ENCODE results near the gene ZBTB42. TPM values are rescaled to one million over a fixed set of nuclear protein-coding genes. Genes with fewer than 3 reads are reported as not detected.

The ZBTB42 gene
- total RNA-seq, 4 donors from 2014 or later, result 2.4 to 20.8 (median 12.5) TPM

DNA sequence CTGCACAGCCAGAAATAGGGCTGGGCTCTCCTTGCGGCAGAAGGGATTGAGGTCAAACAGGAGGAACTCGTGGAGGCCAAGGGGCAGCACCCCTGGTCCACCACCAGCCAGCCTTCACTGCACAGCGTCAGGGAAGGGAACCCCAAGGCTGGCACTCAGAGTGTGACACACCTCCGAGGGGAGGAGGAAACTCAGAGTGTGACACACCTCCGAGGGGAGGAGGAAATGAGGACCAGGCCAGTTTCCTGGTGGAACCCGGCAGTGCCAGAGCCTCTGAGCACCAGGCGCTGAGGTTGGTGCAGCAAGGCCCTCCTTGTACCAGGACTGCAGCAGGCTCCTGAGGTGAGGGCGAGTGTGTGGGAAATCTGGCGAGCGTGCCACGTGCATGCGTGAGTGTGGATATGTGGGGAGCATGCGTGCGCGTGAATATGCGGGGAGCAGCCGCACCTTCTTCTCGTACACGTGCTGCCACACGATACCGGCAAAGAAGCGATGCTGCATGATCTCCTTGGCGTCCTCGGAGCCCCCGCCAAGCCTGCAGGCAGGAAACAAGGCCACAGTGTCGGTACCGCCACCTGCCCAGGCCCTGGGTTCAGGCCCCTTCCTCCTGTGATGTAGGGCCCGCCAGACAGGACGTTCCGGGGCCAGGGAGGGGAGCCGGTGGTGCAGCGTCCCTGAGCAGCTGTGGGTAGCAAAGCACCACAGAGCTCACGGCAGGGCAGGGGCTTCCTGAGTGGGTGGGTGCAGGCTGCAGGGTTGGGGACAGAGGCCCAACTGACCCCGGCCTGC is 28.8 kb upstream of the ZBTB42 start:
- no peak overlapping the region for H3K27ac ChIP-seq
- intact Hi-C loops (cut with DNase I; ENCODE audit: low total_unique reads) (no loop called here), in situ Hi-C loops (cut with MboI; ENCODE audit: low sequenced_read_pairs in 4 of 4) (no loop called here)
- no peaks in the 10 kb centered on the region for H3K4me1 ChIP-seq
- H3K9me3 ChIP-seq, result no peaks in the 10 kb centered on the region
- no peaks in the 10 kb centered on the region for H3K27me3 ChIP-seq
- TF ChIP-seq, protein P1, sequence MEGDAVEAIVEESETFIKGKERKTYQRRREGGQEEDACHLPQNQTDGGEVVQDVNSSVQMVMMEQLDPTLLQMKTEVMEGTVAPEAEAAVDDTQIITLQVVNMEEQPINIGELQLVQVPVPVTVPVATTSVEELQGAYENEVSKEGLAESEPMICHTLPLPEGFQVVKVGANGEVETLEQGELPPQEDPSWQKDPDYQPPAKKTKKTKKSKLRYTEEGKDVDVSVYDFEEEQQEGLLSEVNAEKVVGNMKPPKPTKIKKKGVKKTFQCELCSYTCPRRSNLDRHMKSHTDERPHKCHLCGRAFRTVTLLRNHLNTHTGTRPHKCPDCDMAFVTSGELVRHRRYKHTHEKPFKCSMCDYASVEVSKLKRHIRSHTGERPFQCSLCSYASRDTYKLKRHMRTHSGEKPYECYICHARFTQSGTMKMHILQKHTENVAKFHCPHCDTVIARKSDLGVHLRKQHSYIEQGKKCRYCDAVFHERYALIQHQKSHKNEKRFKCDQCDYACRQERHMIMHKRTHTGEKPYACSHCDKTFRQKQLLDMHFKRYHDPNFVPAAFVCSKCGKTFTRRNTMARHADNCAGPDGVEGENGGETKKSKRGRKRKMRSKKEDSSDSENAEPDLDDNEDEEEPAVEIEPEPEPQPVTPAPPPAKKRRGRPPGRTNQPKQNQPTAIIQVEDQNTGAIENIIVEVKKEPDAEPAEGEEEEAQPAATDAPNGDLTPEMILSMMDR (IDR thresholded peaks at IDR 0.05 in 4 of 5, conservative IDR thresholded peaks at IDR 0.05 in 1 of 5), result no peak
- no peak for TF ChIP-seq POLR2A (IDR thresholded peaks at IDR 0.05)
- no peak overlapping the region for H3K4me3 ChIP-seq
- peaks cover 0 to 41% of the 10 kb centered on the region in 2 donors for H3K36me3 ChIP-seq
- DNase-seq (no peak), ATAC-seq (no peak)

GRCh38 chr14:104772707-104773504 is 28.0 kb upstream of the ZBTB42 start:
- Histone ChIP-seq H3K36me3 (peaks cover 0 to 41% of the 10 kb centered on the region in 2 donors), H3K4me1 (no peaks in the 10 kb centered on the region), H3K27me3 (no peaks in the 10 kb centered on the region), H3K4me3 (no peak overlapping the region), H3K27ac (no peak overlapping the region), H3K9me3 (no peaks in the 10 kb centered on the region)
- intact Hi-C loops (cut with DNase I; ENCODE audit: low total_unique reads) (no loop called here), in situ Hi-C loops (cut with MboI; ENCODE audit: low sequenced_read_pairs in 4 of 4) (no loop called here)
- no peak for TF ChIP-seq POLR2A (IDR thresholded peaks at IDR 0.05)
- TF ChIP-seq, protein P1 (IDR thresholded peaks at IDR 0.05 in 4 of 5, conservative IDR thresholded peaks at IDR 0.05 in 1 of 5), result no peak
- no peak for ATAC-seq
- no peak for DNase-seq

GRCh38 chr14:104773505-104774452 is 27.1 kb upstream of the ZBTB42 start:
- in situ Hi-C loops (cut with MboI; ENCODE audit: low sequenced_read_pairs in 4 of 4) (no loop called here), intact Hi-C loops (cut with DNase I; ENCODE audit: low total_unique reads) (no loop called here)
- Histone ChIP-seq H3K9me3 (no peaks in the 10 kb centered on the region), H3K27ac (no peak overlapping the region), H3K36me3 (peaks cover 0 to 41% of the 10 kb centered on the region in 2 donors), H3K4me1 (no peaks in the 10 kb centered on the region), H3K4me3 (no peak overlapping the region), H3K27me3 (no peaks in the 10 kb centered on the region)
- TF ChIP-seq, protein P1 (IDR thresholded peaks at IDR 0.05 in 4 of 5, conservative IDR thresholded peaks at IDR 0.05 in 1 of 5), result no peak
- TF ChIP-seq POLR2A (IDR thresholded peaks at IDR 0.05), result no peak
- no peak for ATAC-seq
- DNase-seq, result no peak

DNA sequence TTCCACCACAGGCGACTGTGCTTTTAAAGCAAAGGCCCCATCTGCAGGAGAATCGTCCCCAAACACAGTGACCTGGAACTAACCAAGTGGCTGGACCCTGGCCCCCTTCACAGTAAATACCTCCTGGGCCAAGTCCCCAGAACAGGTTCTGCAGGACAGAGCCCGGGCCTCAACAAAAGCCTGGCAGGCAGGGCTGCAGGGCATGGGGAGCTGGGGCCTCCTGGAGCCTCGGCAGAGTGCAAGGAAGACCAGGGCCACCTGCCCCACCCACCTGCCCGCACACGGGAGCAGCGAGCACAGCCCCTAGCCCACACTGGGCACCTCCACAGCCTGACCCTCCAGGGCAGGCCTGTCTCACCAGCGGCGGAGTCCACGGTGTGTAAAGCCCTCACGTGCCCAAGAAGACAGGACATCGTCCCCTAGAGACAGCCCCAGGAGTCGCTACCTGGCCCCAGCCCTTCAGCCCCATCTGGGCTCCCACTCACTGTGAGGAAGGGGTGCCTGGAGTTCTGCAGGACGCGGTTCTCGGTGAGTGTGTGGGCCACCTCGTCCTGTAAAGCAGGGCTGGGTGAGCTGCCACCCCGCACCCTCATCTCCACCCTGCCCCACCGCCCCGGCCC is 26.3 kb upstream of the ZBTB42 start:
- ATAC-seq, result no peak
- H3K9me3 ChIP-seq, result no peaks in the 10 kb centered on the region
- H3K4me3 ChIP-seq, result no peak overlapping the region
- in situ Hi-C loops (cut with MboI; ENCODE audit: low sequenced_read_pairs in 4 of 4), result no loop called here
- no peaks in the 10 kb centered on the region for H3K27me3 ChIP-seq
- no peaks in the 10 kb centered on the region for H3K4me1 ChIP-seq
- DNase-seq, result no peak
- H3K27ac ChIP-seq, result no peak overlapping the region
- peaks cover 0 to 41% of the 10 kb centered on the region in 2 donors for H3K36me3 ChIP-seq
- no peak for TF ChIP-seq POLR2A (IDR thresholded peaks at IDR 0.05)
- TF ChIP-seq, protein P1 (IDR thresholded peaks at IDR 0.05 in 4 of 5, conservative IDR thresholded peaks at IDR 0.05 in 1 of 5), result no peak
- intact Hi-C loops (cut with DNase I; ENCODE audit: low total_unique reads), result no loop called here
